Endothelial cell of umbilical vein (primary cell): ENCODE data around the gene COL16A1.

ENCODE experiments used
- POLR2AphosphoS5 ChIP-seq: IDR thresholded peaks from 2 replicates; pipeline ENCODE4 v1.6.1; 2012; ENCODE audit warnings: low read depth, mild to moderate bottlenecking, control low read depth, low read length, moderate library complexity; ENCODE audit not compliant: insufficient read depth
- TF ChIP-seq, protein P1 (sequence below), 2 donors: IDR thresholded peaks; 1 replicate in 1 of 2; 2 replicates in 1 of 2; pipeline ENCODE4 v1.5.1; 2011; ENCODE audit warnings: low read length in 2 of 2, mild to moderate bottlenecking in 2 of 2, moderate library complexity in 2 of 2, control low read depth in 1 of 2, inconsistent platforms in 1 of 2, low read depth in 1 of 2; ENCODE audit not compliant: insufficient read depth in 1 of 2; ENCODE audit errors: extremely low read depth in 1 of 2

DNA sequence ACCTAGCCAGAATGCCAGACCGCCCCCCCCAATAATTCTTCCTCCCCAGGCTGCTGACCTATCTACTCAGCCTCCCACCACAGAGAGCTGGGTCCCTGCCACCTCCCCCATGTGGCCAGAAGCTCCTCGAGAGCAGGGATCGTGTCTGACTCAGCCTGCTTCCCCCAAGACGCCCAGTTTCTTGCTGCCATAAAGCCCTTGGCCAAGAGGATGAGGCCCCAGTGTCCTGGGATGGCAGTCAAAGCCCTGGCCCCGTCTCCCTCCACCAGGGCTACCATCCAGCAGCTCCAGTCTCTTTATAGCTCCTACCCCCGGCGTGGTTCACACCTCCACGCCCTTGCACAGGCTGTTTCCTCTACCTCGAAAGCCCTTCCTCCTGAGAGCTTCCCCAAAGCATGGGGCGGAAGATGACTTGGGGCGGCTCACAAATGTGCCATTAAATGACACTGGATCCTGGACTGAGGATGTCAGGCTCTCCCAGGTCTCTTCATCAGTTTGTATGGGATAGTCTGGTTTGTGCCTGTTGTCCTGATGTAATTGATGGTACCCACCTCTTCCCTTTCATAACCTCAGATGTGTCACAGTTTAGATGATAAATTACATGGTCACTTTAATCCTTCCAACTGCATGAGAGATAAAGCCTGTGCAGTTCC is 47.2 kb upstream of the COL16A1 start:
- TF ChIP-seq, protein P1, sequence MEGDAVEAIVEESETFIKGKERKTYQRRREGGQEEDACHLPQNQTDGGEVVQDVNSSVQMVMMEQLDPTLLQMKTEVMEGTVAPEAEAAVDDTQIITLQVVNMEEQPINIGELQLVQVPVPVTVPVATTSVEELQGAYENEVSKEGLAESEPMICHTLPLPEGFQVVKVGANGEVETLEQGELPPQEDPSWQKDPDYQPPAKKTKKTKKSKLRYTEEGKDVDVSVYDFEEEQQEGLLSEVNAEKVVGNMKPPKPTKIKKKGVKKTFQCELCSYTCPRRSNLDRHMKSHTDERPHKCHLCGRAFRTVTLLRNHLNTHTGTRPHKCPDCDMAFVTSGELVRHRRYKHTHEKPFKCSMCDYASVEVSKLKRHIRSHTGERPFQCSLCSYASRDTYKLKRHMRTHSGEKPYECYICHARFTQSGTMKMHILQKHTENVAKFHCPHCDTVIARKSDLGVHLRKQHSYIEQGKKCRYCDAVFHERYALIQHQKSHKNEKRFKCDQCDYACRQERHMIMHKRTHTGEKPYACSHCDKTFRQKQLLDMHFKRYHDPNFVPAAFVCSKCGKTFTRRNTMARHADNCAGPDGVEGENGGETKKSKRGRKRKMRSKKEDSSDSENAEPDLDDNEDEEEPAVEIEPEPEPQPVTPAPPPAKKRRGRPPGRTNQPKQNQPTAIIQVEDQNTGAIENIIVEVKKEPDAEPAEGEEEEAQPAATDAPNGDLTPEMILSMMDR (IDR thresholded peaks at IDR 0.05; ENCODE audit: extremely low read depth in 1 of 2, insufficient read depth in 1 of 2, low read depth in 1 of 2, low read length in 2 of 2), result no peak
- no peak for TF ChIP-seq POLR2AphosphoS5
